ENCODE data around the gene TBC1D25.

TBC1D25 gene

DNA sequence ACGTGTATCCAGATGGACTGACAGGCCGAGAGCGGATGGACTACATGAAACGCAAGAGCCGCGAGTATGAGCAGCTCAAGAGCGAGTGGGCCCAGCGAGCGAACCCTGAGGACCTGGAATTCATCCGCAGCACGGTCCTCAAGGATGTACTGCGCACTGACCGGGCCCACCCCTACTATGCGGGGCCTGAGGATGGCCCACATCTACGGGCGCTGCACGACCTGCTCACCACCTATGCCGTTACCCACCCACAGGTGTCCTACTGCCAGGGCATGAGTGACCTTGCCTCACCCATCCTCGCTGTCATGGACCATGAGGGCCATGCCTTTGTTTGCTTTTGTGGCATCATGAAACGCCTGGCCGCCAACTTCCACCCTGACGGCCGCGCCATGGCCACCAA is 20.1 kb downstream of the TBC1D25 start:
- no peak for DNase-seq (ENCODE audit: low spot score)
- FAIRE-seq, result no peak

- FAIRE-seq (no peak), DNase-seq (ENCODE audit: low spot score) (no peak)
Observed at GRCh38 chrX:48560056-48560455, 20.5 kb downstream of the TBC1D25 start.

DNA sequence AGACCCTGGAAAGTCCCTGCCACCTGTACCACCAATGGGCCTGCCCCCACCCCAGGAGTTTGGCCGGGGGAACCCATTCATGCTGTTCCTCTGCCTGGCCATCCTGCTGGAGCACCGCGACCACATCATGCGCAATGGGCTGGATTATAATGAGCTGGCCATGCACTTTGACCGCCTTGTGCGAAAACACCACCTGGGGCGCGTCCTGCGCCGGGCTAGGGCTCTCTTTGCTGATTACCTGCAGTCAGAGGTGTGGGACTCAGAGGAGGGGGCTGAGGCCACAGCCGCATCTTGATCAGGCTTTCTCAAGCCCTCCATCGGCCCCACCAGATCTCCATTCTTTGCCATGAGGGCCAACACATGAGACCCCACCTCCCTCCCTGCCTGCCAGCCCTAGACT is 21.2 kb downstream of the TBC1D25 start:
- no peak for DNase-seq (ENCODE audit: low spot score)
- no peak for FAIRE-seq

- peak; percentile 33 for FAIRE-seq
- peak; percentile 67 for DNase-seq (ENCODE audit: low spot score)
Observed at GRCh38 chrX:48569958-48570357, 30.4 kb downstream of the TBC1D25 start.

GRCh38 chrX:48573690-48574269 is 34.3 kb downstream of the TBC1D25 start:
- FAIRE-seq (no peak), DNase-seq (ENCODE audit: low spot score) (peak; percentile 13)

DNA sequence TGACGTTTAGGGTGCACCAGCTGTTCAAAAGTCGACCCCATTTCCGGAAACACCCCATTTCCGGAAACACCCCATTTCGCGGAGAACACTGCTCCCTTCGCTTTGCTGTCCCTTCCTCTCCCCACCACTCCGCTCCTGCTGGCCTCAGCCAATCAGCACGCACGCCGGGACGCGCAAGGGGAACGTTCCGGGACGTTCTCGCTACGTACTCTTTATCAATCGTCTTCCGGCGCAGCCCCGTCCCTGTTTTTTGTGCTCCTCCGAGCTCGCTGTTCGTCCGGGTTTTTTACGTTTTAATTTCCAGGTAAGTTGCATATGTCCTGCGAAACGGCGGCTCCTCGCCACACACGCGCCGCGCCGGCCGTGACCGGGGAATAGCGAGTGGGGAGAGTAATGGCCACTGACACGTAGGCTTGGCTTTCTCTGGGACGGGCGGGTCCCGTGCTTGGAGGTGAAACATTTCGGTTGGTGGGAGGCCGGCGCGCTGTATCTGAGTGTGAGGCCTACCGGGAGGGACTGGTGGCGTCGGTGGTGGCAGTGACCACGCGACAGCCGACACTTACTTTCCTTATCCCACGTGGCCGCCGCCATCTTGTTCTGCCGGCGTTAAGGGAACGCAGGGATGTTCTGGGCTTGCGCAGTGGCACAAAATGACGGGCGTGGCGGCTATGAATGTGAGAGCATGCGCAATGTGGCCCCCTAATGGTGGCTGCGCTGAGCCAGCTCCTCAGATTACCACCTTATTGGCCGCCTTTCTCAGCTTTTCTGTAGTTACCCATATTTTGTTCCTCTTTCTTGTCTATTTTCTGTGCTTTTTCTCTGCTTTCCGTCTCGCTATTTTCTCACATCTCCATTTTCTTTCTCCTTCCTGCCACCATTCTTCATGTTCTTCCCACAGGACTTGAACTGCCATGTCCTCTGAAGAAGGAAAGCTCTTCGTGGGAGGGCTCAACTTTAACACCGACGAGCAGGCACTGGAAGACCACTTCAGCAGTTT is 35.1 kb downstream of the TBC1D25 start, which contains the start of gene RBM3:
Gene RBM3 (plus strand): TSS at position 215 of the 997 bp plus-strand sequence. CDS start 697 bp downstream, at position 912.
- peak; percentile 77 for FAIRE-seq
- peak; percentile 84 for DNase-seq (ENCODE audit: low spot score)

DNA sequence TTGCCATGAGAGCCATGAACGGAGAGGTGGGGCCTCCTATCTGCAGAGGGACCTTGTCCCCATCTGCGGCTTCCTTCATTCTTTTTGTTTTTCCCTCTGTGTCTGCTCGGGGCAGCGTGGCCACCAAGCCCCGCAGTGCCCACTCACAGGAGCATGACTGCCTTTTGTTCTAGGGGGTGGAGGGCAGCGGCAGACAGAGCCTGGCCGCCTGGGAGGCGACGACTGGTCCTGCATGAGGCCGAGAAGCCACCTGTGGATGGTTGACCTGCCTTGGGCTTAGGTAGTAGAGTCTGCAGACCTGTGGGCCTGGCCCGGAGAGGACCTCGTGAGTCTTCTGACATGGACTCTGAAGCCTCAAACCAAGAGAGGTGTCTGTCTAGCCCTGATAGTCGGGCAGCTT is 36.1 kb downstream of the TBC1D25 start:
- DNase-seq (ENCODE audit: low spot score) (no peak), FAIRE-seq (no peak)

GRCh38 chrX:48576108-48576507 is 36.6 kb downstream of the TBC1D25 start:
- DNase-seq (ENCODE audit: low spot score), result no peak
- FAIRE-seq, result no peak

DNA sequence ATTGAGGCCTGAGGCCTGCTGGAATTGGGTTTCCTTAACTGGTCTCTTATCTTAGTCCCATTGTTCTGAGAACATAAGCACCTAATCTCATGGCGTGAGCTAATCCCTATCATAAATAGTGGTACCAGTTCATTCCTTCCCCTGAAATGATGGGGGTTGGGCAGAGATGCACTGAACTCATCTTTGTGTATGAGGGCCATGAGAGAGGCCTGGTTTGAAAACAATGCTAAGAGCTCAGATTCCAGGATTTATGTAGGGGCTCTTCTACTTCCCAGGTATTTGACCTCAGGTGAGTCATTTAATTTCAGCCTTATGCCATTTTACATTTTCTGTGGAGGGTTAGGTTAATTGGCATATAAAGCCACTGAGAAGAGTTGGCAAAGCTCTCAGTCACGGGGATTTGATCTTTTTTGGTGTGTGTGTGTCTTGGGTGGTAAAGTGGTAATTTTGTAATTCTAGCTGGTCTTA is 39.2 kb downstream of the TBC1D25 start:
- no peak for FAIRE-seq

GRCh38 chrX:48579259-48579658 is 39.7 kb downstream of the TBC1D25 start:
- DNase-seq (ENCODE audit: low spot score) (no peak), FAIRE-seq (no peak)

More for the DNA sequence above, 39.2 kb downstream of the TBC1D25 start:
- DNase-seq (ENCODE audit: low spot score), result no peak

GRCh38 chrX:48580662-48581061 is 41.1 kb downstream of the TBC1D25 start:
- FAIRE-seq (no peak), DNase-seq (ENCODE audit: low spot score) (no peak)

GRCh38 chrX:48584698-48585097 is 45.2 kb downstream of the TBC1D25 start:
- no peak for DNase-seq (ENCODE audit: low spot score)
- no peak for FAIRE-seq

- no peak for DNase-seq (ENCODE audit: low spot score)
- FAIRE-seq, result no peak
Observed at GRCh38 chrX:48589482-48590162, 50.1 kb downstream of the TBC1D25 start.

DNA sequence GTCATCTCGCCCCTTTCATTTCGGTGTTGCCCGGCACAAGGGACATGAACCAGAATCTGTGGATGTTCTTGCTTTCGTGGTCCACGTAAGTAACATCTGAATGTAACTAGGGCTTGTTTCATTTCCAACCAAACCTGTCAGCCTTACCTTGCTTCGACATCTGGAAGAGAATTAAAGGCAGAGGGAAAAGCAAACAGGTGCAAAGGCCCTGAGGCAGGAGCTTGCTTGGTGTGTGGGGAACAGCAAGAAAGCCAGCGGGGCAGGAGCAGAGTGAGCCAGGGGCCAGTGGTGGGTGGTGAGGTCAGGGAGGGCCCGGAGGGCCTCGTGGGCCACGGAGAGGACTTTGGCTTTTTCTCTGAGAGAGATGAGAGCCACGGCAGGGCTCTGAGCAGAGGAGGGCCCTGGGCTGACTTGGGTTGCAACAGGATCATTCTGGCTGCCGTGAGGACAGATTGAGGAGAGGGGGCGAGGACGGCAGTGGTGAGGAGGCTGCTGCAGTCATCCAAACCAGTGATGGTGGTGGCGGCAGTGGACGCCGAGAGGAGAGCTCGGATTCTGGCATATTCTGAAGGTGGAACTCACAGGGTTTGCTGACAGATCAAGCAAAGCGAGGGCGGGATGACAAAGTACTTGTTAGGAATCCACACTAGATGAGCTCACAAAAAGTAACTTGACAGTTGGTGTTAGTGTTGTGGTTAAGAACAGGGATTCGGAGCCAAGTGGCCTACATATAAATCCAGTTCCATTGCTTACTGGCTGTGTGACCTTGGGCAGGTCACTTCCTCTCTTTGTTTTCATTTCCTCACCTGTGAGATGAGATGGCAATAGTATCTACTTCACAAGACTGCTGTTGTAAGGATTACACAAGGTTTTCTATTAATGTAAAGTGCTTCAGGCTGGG is 50.9 kb downstream of the TBC1D25 start:
- FAIRE-seq, result no peak
- no peak for DNase-seq (ENCODE audit: low spot score)

DNA sequence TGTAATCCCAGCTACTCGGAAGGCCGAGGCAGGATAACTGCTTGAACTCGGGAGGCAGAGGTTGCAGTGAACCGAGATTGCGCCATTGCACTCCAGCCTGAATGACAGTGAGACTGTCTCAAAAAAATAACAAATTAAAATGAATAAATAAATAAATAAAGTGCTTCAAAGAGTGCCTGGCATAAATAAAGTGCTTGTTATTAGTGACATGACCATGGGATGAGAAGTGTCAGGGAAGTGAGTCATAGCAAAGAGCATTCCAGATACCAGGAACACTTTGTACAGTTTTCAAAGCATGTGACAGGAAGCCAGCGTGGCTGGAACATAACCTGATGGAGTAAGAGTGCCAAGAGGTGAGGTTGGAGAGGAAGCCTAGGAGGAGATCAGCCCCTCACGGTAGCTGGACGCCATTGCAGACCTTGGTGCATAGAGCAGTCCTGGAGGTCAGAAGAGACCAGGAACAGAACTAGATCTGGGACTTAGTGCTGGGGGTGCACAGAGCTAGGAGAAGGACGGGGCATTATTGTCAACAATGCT is 51.8 kb downstream of the TBC1D25 start:
- DNase-seq (ENCODE audit: low spot score), result peak; percentile 68
- FAIRE-seq, result peak; percentile 57

GRCh38 chrX:48592971-48593370 is 53.5 kb downstream of the TBC1D25 start:
- FAIRE-seq (no peak), DNase-seq (ENCODE audit: low spot score) (no peak)

- FAIRE-seq, result no peak
- no peak for DNase-seq (ENCODE audit: low spot score)
Observed at GRCh38 chrX:48595929-48596328, 56.4 kb downstream of the TBC1D25 start.

GRCh38 chrX:48597353-48598264 is 58.1 kb downstream of the TBC1D25 start, which contains the start of gene WDR13:
TSS of gene WDR13 (plus strand) at chrX:48597492. CDS start at chrX:48597997, 505 bp downstream.
- peak; percentile 84 for FAIRE-seq
- DNase-seq (ENCODE audit: low spot score), result peak; percentile 86

- DNase-seq (ENCODE audit: low spot score), result no peak
- FAIRE-seq, result no peak
Observed at GRCh38 chrX:48598614-48599013, 59.1 kb downstream of the TBC1D25 start.

Measured in RCC 7860 (cell line).